Thoracic aorta (tissue), 2 donors: ENCODE data around the gene GDPD3. TPM values are rescaled to one million over a fixed set of nuclear protein-coding genes. Genes with fewer than 3 reads are reported as not detected.

Experiments used
- ATAC-seq: fragments of 150-250 bp; one replicate; pipeline ENCODE4 v1.8.0; 2017; ENCODE audit warnings: low read depth; ENCODE audit not compliant: insufficient number of reproducible peaks, low FRiP score
- DNase-seq: peaks from one replicate; pipeline ENCODE4 v3.0.0-alpha.2; 2020; ENCODE audit warnings: low spot score
- H3K27ac ChIP-seq, 2 donors: fragments of 200-600 bp; sonication (generic); 1 replicate in 1 of 2; 2 replicates in 1 of 2; pipeline ENCODE4 v1.5.1; 2016; ENCODE audit warnings: mild to moderate bottlenecking in 2 of 2, moderate library complexity in 2 of 2
- H3K27me3 ChIP-seq: fragments of 200-600 bp; sonication (generic); replicated peaks from 2 replicates; pipeline ENCODE4 v1.6.0; 2016; ENCODE audit warnings: mild to moderate bottlenecking; ENCODE audit not compliant: insufficient read depth
- H3K36me3 ChIP-seq: fragments of 200-600 bp; sonication (generic); one replicate; pipeline ENCODE4 v1.5.1; 2016
- H3K4me1 ChIP-seq, 2 donors: fragments of 200-600 bp; sonication (generic); 1 replicate in 1 of 2; 2 replicates in 1 of 2; pipeline versions ENCODE4 v1.5.1 to v1.6.0; 2016; ENCODE audit warnings: low read depth in 2 of 2, mild to moderate bottlenecking in 1 of 2; ENCODE audit not compliant: control insufficient read depth in 1 of 2
- H3K4me3 ChIP-seq: fragments of 200-600 bp; sonication (generic); 2 replicates; pipeline ENCODE4 v1.5.1; 2016; ENCODE audit warnings: mild to moderate bottlenecking
- H3K9me3 ChIP-seq: fragments of 200-600 bp; sonication (generic); 2 replicates; pipeline ENCODE4 v1.5.1; 2016
- CTCF ChIP-seq: fragments of 200-600 bp; sonication (generic); IDR thresholded peaks from one replicate; pipeline ENCODE4 v1.5.1; 2019; ENCODE audit warnings: antibody characterized with exemption
- total RNA-seq, 2 donors: library from RNA; depleted of rRNA; stranded (reverse); fragments of >200 nt; gene quantifications; one replicate each; pipeline versions ENCODE4 v1.1.0 to v1.2.3, GENCODE V29; 2016

Gene GDPD3
- total RNA-seq, 2 donors from 2014 or later = 4.6 to 6.0 TPM

DNA sequence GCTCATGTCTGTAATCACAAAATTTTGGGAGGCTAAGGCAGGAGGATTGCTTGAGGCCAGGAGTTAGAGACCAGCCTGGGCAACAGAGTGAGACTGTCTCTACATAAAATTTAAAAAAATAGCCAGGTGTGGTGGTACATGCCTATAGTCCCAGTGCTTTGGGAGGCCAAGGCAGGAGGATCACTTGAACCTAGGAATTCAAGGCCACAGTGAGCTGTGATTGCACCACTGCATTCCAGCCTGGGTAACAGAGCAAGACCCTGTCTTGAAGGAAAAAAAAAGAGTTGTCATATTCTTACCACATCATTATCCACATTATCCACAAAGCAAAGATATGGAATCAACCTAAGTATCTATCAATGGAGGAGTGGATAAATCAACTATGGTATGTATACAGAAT, 30.7 kb upstream of the GDPD3 start:
- ATAC-seq = no peak
- Histone ChIP-seq H3K36me3 (no peaks in the 10 kb centered on the region), H3K4me1 (no peaks in the 10 kb centered on the region), H3K4me3 (no peak overlapping the region), H3K27ac (no peak overlapping the region), H3K9me3 (peaks cover 3% of the 10 kb centered on the region), H3K27me3 (no peaks in the 10 kb centered on the region)
- no peak for DNase-seq
- TF ChIP-seq CTCF = no peak

- no peak for TF ChIP-seq CTCF
- Histone ChIP-seq H3K27ac (no peak overlapping the region), H3K4me1 (no peaks in the 10 kb centered on the region), H3K4me3 (no peak overlapping the region), H3K27me3 (no peaks in the 10 kb centered on the region), H3K36me3 (no peaks in the 10 kb centered on the region), H3K9me3 (no peaks in the 10 kb centered on the region)
- no peak for ATAC-seq
- DNase-seq = no peak
Observed at GRCh38 chr16:30143347-30143702, 30.0 kb upstream of the GDPD3 start.

GRCh38 chr16:30142672-30143346, 29.5 kb upstream of the GDPD3 start:
- no peak for ATAC-seq
- no peaks in the 10 kb centered on the region for H3K4me1 ChIP-seq

DNA sequence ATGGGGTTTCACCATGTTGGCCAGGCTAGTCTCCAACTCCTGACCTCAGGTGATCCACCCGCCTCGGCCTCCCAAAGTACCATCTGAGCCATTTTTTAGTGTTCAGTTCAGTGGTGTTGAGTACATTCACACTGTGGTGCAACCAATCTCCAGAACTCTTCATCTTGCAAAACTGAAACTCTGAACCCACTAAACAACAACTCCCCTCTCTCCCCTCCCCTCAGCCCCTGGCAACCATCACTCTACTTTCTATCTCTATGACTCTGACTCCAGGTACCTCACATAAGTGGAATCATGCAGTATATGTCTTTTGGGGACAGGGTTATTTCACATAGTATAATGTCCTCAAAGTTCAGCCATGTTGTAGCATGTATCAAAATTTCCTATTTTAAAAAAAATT, 28.4 kb upstream of the GDPD3 start:
- Histone ChIP-seq H3K36me3 (no peaks in the 10 kb centered on the region), H3K4me3 (no peak overlapping the region), H3K27me3 (no peaks in the 10 kb centered on the region), H3K9me3 (no peaks in the 10 kb centered on the region), H3K27ac (no peak overlapping the region), H3K4me1 (no peaks in the 10 kb centered on the region)
- no peak for DNase-seq
- TF ChIP-seq CTCF = no peak
- ATAC-seq = no peak

More at GRCh38 chr16:30142672-30143346, 29.5 kb upstream of the GDPD3 start:
- H3K27ac ChIP-seq = no peak overlapping the region
- H3K27me3 ChIP-seq = no peaks in the 10 kb centered on the region
- H3K9me3 ChIP-seq = no peaks in the 10 kb centered on the region
- no peak overlapping the region for H3K4me3 ChIP-seq
- no peak for TF ChIP-seq CTCF
- no peaks in the 10 kb centered on the region for H3K36me3 ChIP-seq
- DNase-seq = no peak

- DNase-seq = no peak
- Histone ChIP-seq H3K4me3 (no peak overlapping the region), H3K36me3 (no peaks in the 10 kb centered on the region), H3K4me1 (no peaks in the 10 kb centered on the region), H3K27ac (no peak overlapping the region), H3K9me3 (no peaks in the 10 kb centered on the region), H3K27me3 (no peaks in the 10 kb centered on the region)
- ATAC-seq = no peak
- no peak for TF ChIP-seq CTCF
Observed at GRCh38 chr16:30139583-30140481, 26.5 kb upstream of the GDPD3 start.
